Body of pancreas (tissue), 4 donors: ENCODE data around the gene COL8A1. TPM values are rescaled to one million over a fixed set of nuclear protein-coding genes. Genes with fewer than 3 reads are reported as not detected.

Experiments used
- ATAC-seq: fragments of 150-250 bp; one replicate; pipeline ENCODE4 v1.9.1; 2016
- DNase-seq, 4 donors: peaks; one replicate each; pipeline ENCODE4 v3.0.0-alpha.2; 2019
- H3K27ac ChIP-seq, 4 donors: fragments of 200-600 bp; sonication (generic); 1 replicate in 3 of 4; 2 replicates in 1 of 4; pipeline versions ENCODE4 v1.5.1 to v1.6.1; 2016 to 2019; ENCODE audit warnings: mild to moderate bottlenecking in 1 of 4, mixed read lengths in 1 of 4, moderate library complexity in 1 of 4
- H3K27me3 ChIP-seq, 2 donors: fragments of 200-600 bp; sonication (generic); one replicate each; pipeline ENCODE4 v1.6.0; 2016; ENCODE audit warnings: mild to moderate bottlenecking in 1 of 2
- H3K36me3 ChIP-seq, 2 donors: fragments of 200-600 bp; sonication (generic); replicated peaks in 1 of 2; 2 replicates each; pipeline ENCODE4 v1.5.1; 2016; ENCODE audit warnings: low read depth in 2 of 2; ENCODE audit not compliant: insufficient read depth in 1 of 2
- H3K4me1 ChIP-seq: fragments of 200-600 bp; sonication (generic); one replicate; pipeline ENCODE4 v1.6.0; 2016
- H3K4me3 ChIP-seq, 2 donors: fragments of 200-600 bp; sonication (generic); 1 replicate in 1 of 2; 2 replicates in 1 of 2; pipeline ENCODE4 v1.5.1; 2016 to 2019
- H3K9me3 ChIP-seq, 3 donors: fragments of 200-600 bp; sonication (generic); 1 replicate in 2 of 3; 2 replicates in 1 of 3; pipeline ENCODE4 v1.5.1; 2016
- CTCF ChIP-seq, 7 experiments: fragments of 450-650 bp in 4 of 7; fragments of 200-600 bp in 3 of 7; sonication (generic) in 3 of 7; IDR thresholded peaks; one replicate each; pipeline ENCODE4 v1.5.1; 2016 to 2019; ENCODE audit warnings: antibody characterized with exemption in 7 of 7
- POLR2A ChIP-seq, 3 donors: fragments of 450-650 bp; IDR thresholded peaks; one replicate each; pipeline ENCODE4 v1.6.1; 2016; ENCODE audit warnings: antibody characterized with exemption in 3 of 3, mild to moderate bottlenecking in 2 of 3
- WGBS, 2 donors: methylation state at CpG; one replicate each; pipeline ENCODE4 v1.1.5; 2017; 5-methylcytosine and 5-hydroxymethylcytosine counted together
- intact Hi-C: fragments of 100-400 bp; cut with DNase I; formaldehyde crosslinking; loops from one replicate; pipeline ENCODE4 v1.15.1; 2023
- total RNA-seq, 2 donors: library from RNA; depleted of rRNA; stranded (reverse); fragments of >200 nt; gene quantifications; one replicate each; pipeline ENCODE4 v1.1.0, GENCODE V29; 2016

Gene COL8A1
- total RNA-seq, 2 donors from 2014 or later = 0.99 to 5.4 TPM

DNA sequence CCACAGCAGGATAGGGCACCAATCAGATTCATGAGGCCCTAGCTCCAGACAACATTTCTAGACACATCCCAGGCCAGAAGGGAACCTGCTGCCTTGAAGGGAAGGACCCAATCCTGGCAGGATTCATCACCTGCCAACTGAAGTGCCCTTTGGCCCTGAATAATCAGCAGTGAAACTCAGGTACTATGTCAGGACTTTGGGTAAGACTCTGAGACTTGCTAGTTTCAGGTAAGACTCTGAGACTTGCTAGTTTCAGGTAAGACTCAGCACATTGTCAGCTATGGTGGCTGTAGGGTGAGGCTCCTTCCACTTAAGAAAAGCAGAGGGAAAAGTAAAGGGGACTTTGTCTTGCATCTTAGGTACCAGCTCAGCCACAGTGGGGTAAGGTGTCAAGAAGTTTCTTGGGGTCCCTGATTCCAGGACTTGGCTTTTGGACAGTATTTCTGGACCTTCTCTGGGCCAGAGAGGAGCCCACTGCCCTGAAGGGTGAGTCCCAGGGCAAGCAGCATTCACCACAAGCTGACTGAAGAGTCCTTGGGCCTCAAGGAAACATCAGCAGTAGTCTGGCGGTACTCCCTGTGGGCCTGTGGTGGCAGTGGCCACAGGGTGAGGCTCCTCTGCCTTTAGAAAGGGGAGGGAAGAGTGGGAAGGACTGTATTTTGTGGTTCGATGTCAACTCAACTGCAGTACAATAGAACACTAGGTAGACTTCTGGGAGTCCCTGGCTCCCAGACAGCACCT lies 13.7 kb upstream of the COL8A1 start:
- Histone ChIP-seq H3K36me3 (no peaks in the 10 kb centered on the region), H3K27ac (no peak overlapping the region), H3K4me1 (no peaks in the 10 kb centered on the region), H3K4me3 (no peak overlapping the region), H3K27me3 (no peaks in the 10 kb centered on the region), H3K9me3 (no peaks in the 10 kb centered on the region)
- DNase-seq (no peak), ATAC-seq (no peak)
- intact Hi-C loops = no loop called here
- 62 to 100% methylated on average over 2 of the region's 2 CpGs for WGBS, 2 donors
- TF ChIP-seq CTCF (IDR thresholded peaks at IDR 0.05) = no peak
- TF ChIP-seq POLR2A (IDR thresholded peaks at IDR 0.05) = no peak

DNA sequence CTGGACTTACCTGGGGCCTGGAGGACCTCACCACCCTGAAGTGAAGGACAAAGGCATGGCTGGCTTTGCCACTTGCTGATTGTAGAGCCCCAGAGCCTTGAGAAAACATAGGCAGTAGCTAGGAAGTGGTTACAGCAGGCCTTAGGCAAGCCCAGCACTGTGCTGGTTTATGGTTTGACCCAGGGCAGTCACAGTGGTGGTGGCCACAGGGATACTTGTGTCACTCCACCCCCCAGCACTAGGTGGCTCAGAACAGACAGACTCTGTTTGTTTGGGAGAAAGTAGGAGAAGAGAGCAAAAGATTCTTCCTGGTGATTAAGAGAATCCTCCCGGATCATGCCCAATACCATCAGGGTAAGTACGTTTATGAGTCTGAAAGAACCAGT lies 13.2 kb upstream of the COL8A1 start:
- Histone ChIP-seq H3K4me1 (no peaks in the 10 kb centered on the region), H3K27me3 (no peaks in the 10 kb centered on the region), H3K4me3 (no peak overlapping the region), H3K36me3 (no peaks in the 10 kb centered on the region), H3K9me3 (no peaks in the 10 kb centered on the region), H3K27ac (no peak overlapping the region)
- no peak for ATAC-seq
- no peak for DNase-seq
- intact Hi-C loops = no loop called here
- WGBS, 2 donors = 42 to 57% methylated on average over 2 of the region's 2 CpGs
- TF ChIP-seq POLR2A (IDR thresholded peaks at IDR 0.05) (no peak), CTCF (IDR thresholded peaks at IDR 0.05) (no peak)

DNA sequence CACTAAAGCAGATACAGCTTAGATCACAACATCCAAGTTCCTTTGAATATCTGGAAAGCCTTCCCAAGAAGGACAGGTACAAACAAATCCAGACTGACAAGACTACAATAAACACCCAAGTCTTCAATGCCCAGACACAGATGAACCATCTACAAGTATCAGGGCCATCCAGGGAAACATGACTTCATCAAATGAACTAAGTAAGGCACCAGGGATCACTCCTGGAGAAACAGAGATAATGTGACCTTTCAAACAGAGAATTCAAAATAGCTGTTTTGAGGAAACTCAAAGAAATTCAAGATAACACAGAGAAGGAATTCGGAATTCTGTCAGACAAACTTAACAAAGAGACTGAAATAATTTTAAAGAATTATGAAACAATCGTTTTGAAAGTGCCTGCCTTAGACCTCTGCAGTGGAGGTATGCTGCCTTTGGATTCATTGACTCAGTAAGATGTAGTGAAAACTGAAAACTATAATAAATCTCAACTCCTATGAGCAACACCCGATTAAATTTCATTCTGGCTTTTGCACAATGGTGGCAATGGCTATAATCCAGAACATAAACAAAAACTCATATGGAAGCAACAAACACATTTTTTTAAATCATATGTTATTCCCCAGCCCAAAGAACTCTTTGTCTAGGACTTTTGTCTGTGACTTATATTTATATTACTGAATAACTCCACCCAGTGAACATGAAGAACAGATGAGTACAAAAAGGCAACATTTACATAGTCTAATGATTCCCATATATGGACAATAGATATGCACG lies 12.6 kb upstream of the COL8A1 start:
- H3K4me1 ChIP-seq = no peaks in the 10 kb centered on the region
- no peaks in the 10 kb centered on the region for H3K27me3 ChIP-seq
- intact Hi-C loops = no loop called here
- no peak overlapping the region for H3K27ac ChIP-seq
- DNase-seq = no peak
- WGBS, 2 donors = 44 to 50% methylated on average over 4 of the region's 4 CpGs
- no peaks in the 10 kb centered on the region for H3K36me3 ChIP-seq
- ATAC-seq = no peak
- TF ChIP-seq POLR2A (IDR thresholded peaks at IDR 0.05) (no peak), CTCF (IDR thresholded peaks at IDR 0.05) (no peak)
- H3K4me3 ChIP-seq = no peak overlapping the region
- H3K9me3 ChIP-seq = no peaks in the 10 kb centered on the region

DNA sequence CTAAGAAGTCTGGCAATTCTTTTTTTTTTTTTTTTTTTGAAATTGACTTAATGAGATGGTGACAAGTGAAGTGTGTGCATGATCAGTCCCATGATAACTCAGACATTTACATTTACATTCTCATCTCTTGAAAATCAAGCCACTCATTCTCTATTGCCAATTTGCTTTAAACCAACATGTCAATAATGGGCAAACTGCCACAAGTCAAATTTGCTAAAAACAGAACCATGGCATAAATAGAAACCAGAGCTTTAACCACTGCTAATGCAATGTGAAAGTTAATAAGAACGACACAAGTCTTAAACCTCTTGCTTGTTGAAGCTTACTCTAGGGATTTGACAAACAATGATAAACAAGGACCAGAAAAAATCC lies 12.0 kb upstream of the COL8A1 start:
- DNase-seq (no peak), ATAC-seq (no peak)
- Histone ChIP-seq H3K4me3 (no peak overlapping the region), H3K9me3 (no peaks in the 10 kb centered on the region), H3K27ac (no peak overlapping the region), H3K27me3 (no peaks in the 10 kb centered on the region), H3K4me1 (no peaks in the 10 kb centered on the region), H3K36me3 (no peaks in the 10 kb centered on the region)
- TF ChIP-seq CTCF (IDR thresholded peaks at IDR 0.05) (no peak), POLR2A (IDR thresholded peaks at IDR 0.05) (no peak)
- WGBS, 2 donors = 43 to 62% methylated on average over 1 of the region's 1 CpG
- intact Hi-C loops = no loop called here
